GM18873 (cell line): ENCODE results near the gene CGB7.
"Not testable (repeated sequence)": the region's sequence is repeated elsewhere in the genome, so short reads cannot be mapped to it uniquely, and the experiment has no call there.

Experiments
- ATAC-seq: cut with Tn5 transposase; IDR thresholded peaks from one replicate; pipeline ENCODE4 v1.9.1; 2021; ENCODE audit warnings: mild to moderate bottlenecking, moderate library complexity, moderate number of reproducible peaks; ENCODE audit not compliant: unreplicated experiment, low FRiP score

CGB7 gene

GRCh38 chr19:49043548-49043947 is 14.0 kb downstream of the CGB7 start, which contains the start of gene CGB5:
Gene CGB5 (plus strand): TSS chr19:49043848. CDS start chr19:49044210, 362 bp downstream.
- ATAC-seq: not testable (repeated sequence)

GRCh38 chr19:49042666-49043065 is 14.9 kb downstream of the CGB7 start:
- ATAC-seq: not testable (repeated sequence)

DNA sequence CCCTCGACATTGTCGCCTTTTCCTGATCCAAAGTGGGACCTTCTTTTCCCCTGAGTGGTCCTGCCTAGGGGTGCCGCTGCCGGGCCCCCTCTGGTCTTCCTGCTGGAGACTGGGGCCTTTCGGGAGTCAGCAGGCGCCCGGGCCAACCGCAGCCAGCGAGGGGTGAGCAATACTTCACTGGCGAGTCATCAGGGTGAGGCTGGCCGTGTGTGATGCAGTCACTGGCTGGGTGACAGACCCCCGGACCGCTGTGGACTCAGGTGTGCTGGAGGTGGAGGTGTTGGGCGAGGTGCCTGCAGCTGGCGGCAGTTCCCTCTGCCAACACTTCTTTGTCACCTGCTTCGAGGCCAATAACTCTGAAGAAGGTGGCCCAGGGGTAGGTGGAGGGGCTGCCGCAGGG is 15.4 kb downstream of the CGB7 start:
- ATAC-seq: no peak

- ATAC-seq: not testable (repeated sequence)
Observed at GRCh38 chr19:49039736-49040135, 17.8 kb downstream of the CGB7 start.

DNA sequence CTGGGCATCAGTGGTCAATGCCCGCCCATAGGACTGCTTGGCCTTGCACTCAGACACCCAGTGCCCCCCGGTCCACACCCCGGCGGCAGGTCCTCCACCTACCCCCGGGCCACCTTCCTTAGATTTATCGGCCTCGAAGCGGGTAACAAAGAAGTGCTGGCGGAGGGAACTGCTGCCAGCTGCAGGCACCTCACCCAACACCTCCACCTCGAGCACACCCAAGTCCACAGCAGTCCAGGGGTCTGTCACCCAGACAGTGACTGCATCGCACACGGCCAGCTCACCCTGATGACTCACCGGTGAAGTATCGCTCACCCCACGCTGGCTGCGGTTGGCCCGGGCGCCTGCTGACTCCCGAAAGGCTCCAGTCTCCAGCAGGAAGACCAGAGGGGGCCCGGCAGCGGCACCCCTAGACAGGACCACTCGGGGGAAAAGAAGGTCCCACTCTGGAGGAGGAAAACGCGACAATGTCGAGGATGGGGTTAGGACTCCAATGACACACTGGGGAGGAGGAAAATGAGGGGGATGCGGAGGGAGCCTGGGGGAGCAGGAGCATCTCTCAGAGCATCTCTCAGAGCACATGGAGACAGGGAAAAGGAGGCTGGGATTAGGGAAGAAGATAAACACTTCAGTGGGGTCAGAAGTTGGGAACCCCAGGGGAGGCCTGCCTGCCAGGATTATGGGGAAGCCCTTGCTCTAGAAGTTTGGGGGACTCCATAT is 18.8 kb downstream of the CGB7 start:
- ATAC-seq: not testable (repeated sequence)

DNA sequence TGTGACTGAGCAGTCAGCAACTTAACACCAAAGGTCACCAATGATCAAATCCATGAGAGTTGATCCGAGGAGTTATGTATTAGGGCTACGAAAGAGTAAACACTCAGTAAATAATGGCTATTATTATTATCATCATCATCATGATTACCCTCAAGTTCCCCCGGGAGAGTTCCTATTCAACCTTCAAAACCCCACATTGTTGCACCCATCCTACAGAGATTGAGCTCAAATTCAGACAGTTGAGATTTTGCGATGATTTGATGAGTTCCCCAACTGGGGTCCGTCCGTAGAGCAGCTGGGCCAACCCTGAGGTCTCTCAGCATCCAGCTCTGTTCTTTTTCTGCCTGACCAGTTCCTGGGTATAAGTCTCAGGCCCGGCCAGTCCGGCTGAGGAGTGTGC is 19.4 kb downstream of the CGB7 start:
- not testable (repeated sequence) for ATAC-seq

DNA sequence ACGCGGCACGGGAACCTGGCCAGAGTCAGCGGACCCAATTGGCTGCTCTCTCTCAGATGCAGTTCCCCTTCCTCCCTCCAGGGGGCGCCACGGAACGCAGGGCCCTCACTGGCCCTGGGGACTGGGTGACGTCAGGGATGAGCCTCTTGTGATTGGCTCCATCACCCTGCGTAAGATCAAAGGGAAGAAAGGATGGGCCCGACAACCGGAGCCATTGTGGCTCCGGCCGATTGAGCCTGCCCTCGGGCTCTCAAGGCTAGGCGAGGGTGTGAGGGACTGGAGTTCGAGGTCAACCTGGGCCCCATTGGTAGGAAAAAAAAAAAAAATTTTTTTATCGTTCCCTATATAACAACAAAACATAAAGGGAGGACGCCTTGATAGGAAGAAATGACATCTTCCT is 20.7 kb downstream of the CGB7 start, which contains the start of gene CGB1:
CGB1 (minus strand) TSS at position 81 of the 400 bp plus-strand sequence. CDS start 184 bp downstream, outside the sequence.
- not testable (repeated sequence) for ATAC-seq

GRCh38 chr19:49031642-49032301 is 25.8 kb downstream of the CGB7 start, which contains the start of gene CGB2:
Gene CGB2 (plus strand): TSS chr19:49031890. CDS start chr19:49032096, 206 bp downstream.
- not testable (repeated sequence) for ATAC-seq

DNA sequence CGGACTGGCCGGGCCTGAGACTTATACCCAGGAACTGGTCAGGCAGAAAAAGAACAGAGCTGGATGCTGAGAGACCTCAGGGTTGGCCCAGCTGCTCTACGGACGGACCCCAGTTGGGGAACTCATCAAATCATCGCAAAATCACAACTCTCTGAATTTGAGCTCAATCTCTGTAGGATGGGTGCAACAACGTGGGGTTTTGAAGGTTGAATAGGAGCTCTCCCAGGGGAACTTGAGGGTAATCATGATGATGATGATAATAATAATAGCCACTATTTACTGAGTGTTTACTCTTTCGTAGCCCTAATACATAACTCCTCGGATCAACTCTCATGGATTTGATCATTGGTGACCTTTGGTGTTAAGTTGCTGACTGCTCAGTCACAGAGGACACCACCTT is 27.2 kb downstream of the CGB7 start:
- ATAC-seq: not testable (repeated sequence)

- not testable (repeated sequence) for ATAC-seq
Observed at GRCh38 chr19:49029749-49030148, 27.8 kb downstream of the CGB7 start.

GRCh38 chr19:49028686-49029085 is 28.9 kb downstream of the CGB7 start:
- not testable (repeated sequence) for ATAC-seq

DNA sequence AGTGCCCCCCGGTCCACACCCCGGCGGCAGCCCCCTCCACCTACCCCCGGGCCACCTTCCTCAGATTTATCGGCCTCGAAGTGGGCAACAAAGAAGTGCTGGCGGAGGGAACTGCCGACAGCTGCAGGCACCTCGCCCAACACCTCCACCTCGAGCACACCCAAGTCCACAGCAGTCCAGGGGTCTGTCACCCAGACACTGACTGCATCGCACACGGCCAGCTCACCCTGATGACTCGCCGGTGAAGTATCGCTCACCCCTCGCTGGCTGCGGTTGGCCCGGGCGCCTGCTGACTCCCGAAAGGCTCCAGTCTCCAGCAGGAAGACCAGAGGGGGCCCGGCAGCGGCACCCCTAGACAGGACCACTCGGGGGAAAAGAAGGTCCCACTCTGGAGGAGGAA is 31.9 kb downstream of the CGB7 start:
- not testable (repeated sequence) for ATAC-seq

DNA sequence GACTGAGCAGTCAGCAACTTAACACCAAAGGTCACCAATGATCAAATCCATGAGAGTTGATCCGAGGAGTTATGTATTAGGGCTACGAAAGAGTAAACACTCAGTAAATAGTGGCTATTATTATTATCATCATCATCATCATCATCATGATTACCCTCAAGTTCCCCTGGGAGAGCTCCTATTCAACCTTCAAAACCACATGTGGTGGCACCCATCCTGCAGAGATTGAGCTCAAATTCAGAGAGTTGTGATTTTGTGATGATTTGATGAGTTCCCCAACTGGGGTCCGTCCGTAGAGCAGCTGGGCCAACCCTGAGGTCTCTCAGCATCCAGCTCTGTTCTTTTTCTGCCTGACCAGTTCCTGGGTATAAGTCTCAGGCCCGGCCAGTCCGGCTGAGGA is 32.5 kb downstream of the CGB7 start:
- ATAC-seq: not testable (repeated sequence)

- not testable (repeated sequence) for ATAC-seq
Observed at GRCh38 chr19:49024233-49024632, 33.3 kb downstream of the CGB7 start, which contains the start of gene CGB3. Gene CGB3 (minus strand): TSS chr19:49024333. CDS start chr19:49023971, 362 bp downstream.

DNA sequence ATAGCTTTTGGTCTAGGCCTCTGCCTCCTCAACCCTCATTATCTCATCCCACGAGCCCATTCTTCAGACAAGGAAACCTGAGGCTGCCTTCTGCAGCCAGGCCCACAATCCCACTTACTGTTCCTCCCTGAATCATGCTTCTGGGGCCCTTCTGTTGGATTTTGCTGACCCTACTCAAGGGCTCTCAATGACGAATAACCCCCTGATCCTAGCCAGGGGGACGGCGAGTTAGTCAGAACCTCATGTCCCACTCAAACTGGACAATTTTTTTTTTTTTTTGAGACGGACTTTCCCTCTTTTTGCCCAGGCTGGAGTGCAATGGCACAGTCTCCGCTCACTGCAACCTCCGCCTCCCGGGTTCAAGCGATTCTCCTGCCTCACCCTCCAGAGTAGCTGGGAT is 35.4 kb downstream of the CGB7 start:
- no peak for ATAC-seq

GRCh38 chr19:49020931-49021895 is 36.3 kb downstream of the CGB7 start:
- no peak for ATAC-seq

- no peak for ATAC-seq
Observed at GRCh38 chr19:49020342-49020741, 37.2 kb downstream of the CGB7 start.

- no peak for ATAC-seq
Observed at GRCh38 chr19:49019242-49019932, 38.2 kb downstream of the CGB7 start.

DNA sequence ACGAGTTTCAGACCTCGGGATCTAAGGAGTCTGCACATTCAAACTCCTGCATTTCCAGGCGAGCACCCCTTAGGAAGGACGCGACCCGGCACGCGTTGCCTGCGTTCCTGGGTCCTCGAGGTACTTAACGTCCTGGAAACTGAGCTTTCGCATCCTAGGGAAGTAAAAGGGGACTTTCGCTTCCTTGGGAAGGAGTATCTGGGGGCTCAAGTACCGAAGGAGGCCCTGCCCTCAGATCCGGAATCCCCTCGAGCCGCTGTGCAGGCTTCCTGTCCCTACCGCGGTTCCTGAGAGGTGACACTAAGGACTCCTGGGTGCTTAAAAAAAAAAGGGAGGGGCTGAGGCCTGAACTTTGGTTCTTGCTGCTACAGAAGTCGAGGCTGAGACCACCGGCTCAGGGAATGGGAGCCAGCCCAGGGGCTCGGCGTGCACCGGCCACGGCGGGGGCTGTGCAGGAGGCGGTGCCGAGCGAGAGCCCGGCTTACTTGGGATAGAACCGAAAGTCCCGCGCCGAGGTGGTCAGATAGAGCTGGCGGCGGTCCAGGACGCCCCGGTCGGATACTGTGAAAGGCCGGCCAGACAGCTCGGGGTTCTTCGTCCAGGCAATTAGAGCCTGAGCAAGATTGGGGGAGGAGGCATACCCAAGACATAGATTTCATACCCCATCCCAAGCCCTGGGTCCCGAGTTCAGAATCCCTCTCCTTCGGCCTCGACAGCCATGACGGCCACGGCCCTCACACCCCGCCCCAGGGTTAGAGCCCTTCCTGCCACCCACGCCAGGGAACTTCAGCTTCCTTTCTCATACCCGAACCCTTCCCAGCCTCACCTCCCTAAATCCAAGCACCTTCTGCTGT is 38.9 kb downstream of the CGB7 start:
- ATAC-seq: not testable (repeated sequence)
